GM20431 (cell line): ENCODE data around the gene KCNQ1.

Experiments used
- in situ Hi-C: fragments of 300-500 bp; cut with MseI, MboI; formaldehyde crosslinking; loops from one replicate; pipeline ENCODE4 v1.15.0; 2020; ENCODE audit warnings: low sequenced_read_pairs; ENCODE audit not compliant: unreplicated experiment

The KCNQ1 gene

DNA sequence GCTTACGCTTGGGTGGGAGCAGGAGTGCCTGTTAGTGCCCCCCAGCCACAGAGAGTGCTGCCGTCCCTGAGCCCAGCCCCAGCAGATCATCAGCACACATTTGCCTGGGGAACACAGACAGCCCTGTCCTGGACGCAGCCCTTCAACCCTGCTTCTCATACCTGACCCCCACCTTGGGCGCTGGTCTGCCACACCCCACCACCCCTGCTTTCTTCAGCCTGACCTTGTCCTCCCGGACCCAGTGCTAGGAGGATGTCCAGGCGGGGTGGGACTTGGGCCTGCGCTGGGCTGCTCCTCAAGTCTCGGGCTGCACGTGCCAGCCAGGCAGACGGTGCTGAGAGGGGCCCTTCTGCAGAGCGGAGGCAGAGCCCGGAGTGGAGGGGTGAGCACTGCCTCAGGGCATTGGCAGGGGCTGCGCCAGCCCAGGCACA is 135.8 kb downstream of the KCNQ1 start:
- in situ Hi-C loops, result no loop called here

DNA sequence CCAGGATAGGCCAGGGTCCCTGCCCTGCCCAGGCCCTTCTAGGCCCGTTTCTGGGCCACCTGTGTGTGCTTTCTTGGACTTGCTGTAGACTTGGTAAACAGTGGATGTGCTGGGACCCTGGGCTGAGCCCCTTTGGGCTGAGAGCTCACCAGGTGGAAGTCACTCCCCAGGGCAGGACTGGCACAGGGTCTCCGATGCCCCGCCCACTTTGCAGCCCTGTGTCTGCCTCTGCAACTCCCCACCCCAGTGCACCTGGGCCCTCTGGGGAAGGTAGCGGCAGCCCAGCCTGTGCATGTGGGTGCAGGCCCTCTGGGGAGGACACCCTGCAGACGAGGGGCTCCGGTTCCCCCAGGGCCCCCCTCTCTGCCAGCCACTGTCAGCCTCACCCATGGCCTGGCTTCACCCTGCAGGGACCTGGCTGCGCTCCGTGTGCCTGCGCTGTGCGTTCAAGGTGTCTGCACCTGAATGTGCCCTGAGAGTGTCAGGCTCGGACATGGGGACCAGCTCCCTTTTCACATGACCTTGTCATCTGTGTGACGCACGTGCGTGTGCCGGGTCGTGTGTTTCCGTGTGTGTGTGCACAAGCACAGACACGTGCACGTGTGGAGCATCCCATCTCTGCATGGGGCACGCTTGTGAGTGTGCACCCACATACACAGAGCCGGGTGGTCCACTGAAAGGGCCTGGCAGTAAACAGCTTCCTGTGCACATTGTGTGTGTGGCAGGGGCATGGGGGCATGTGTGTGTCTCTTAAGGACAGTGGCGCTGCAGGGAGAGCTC is 136.5 kb downstream of the KCNQ1 start:
- in situ Hi-C loops, result no loop called here

DNA sequence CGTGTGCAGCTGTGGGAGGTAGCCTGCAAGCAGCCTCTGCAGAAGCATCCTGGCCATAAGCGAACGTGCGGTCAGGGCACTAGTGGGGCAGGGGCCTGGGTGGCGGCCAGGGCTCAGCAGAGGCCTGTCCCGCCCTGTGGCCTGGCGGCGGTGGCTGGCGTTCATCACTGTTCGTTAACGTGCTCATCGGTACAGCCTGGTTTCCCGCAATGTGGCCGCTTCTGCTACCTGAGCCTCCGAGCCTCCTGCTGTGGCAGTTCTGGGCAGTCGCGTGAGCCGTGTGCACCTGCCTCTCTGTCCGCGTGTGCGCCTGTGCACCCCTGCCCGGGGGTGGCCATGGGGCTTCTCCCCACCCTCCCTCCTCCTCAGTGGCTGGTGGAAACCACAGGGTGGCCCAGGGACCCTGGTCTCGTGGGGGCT is 137.1 kb downstream of the KCNQ1 start:
- in situ Hi-C loops, result no loop called here

DNA sequence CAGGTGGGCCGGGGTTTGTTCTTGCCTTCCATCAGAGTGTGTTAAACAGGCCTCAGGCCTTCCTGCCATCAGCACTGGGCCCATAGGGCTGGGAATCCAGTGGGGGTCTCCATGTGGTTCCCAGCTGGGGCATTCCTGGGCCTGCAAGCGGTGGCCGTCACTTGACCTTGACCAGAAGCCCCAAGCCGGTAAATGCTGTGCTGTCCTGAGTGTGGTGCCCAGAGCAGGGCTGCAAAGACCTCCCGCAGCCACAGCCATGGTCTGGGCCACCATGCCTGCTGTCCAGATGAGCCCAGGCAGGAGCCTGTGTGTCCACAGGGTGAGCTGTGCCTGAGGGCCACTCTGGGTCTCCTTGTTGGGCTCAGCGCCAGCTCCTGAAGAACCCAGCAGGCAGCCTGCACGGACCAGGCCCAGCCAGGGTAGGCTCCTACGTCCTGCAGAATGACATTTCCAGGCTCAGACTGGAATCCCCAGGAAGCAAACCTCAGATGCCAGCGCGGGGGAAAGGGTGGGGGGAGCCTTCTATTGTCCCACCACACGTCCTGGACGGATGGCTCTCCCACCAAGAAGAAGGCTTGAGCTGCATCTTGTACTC is 137.6 kb downstream of the KCNQ1 start:
- in situ Hi-C loops, result no loop called here

DNA sequence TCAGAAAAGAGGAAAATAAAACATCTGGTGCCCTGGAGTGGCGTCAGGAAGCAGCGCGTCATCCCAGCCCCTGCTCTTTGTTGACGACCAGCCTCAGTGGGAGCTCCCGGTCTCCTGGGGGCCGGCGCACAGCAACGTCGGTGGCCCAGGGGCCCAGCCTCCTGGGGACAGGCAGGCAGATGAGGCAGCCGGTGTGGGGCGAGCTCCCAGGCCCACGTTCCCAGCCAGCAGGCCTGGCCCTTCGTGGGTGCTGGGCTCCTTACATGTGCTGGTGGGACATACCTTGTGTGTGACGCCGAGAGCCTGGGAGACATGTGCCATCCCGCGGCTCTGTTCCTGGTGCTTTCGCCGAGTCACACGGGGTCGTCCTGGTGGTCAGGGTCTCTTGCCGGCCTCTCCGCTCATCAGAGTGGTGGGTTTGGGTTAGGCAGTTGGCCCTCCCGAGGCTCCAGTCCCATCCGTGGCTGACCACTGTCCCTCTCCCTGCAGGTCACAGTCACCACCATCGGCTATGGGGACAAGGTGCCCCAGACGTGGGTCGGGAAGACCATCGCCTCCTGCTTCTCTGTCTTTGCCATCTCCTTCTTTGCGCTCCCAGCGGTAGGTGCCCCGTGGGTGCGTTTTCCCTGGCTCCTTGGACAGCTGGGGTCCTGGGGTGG is 138.3 kb downstream of the KCNQ1 start:
- in situ Hi-C loops, result no loop called here

DNA sequence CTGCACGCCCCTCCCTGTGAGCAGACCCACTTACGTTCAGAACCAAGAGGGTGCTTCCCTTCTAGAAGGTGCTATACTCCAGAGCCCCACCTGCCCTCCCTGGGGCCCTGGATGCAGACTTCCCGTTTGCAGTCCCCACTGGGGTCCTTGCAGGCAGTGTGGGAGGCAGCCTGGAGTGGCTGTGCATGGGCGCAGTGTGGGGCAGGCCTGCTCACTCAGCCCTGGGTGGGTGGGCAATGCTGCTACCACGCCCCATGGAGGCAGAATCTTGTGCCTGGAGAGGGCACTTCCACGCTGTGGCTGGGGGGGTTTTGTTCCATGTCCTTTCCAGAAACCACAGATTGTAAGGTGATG is 138.8 kb downstream of the KCNQ1 start:
- in situ Hi-C loops, result no loop called here

DNA sequence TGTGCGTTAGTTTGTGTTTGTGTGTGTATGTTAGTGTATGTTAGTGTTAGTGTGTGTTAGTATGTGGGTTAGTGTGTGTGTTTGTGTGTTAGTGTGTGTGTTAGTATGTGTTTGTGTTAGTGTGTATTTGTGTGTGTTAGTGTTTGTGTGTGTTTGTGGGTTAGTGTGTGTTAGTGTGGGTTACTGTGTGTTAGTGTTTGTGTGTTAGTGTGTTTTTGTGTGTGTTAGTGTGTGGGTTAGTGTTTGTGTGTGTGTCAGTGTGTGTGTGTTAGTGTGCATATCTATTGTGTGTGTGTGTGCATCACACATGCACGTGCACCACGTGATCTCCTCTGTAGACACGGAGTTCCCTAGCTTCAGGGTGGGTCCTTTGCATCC is 139.6 kb downstream of the KCNQ1 start:
- in situ Hi-C loops, result no loop called here

DNA sequence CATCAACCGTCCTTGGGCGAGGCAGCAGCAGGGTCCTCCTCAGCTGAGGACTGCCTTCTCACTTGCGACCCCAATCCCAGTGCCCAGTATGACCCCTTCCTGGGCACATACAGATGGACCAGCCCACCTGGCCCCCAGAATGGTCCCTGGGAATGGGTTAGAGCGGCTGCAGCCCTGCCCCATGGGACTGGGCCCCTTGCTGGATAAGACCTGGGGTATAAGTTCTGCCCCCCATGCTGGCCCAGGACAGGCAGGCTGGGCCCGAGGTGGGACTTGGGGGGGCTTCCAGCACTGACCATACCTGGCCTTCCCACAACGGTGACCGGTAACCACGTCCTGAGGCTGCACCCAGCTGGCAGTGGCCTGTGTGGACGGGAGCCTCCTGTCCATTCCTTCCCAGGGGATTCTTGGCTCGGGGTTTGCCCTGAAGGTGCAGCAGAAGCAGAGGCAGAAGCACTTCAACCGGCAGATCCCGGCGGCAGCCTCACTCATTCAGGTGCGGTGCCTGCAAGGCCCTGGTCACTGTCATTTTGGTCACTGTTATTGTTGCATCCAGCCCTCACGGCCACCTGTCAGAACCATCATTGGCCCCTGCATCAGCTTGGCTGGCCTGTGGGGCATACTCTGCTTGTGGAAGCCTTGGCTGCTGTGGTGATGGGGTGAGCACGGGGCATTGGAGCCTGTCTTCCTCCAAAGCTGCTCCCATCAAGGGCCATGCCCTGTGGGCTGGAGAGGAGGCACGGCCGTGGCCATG is 140.2 kb downstream of the KCNQ1 start:
- in situ Hi-C loops, result no loop called here

DNA sequence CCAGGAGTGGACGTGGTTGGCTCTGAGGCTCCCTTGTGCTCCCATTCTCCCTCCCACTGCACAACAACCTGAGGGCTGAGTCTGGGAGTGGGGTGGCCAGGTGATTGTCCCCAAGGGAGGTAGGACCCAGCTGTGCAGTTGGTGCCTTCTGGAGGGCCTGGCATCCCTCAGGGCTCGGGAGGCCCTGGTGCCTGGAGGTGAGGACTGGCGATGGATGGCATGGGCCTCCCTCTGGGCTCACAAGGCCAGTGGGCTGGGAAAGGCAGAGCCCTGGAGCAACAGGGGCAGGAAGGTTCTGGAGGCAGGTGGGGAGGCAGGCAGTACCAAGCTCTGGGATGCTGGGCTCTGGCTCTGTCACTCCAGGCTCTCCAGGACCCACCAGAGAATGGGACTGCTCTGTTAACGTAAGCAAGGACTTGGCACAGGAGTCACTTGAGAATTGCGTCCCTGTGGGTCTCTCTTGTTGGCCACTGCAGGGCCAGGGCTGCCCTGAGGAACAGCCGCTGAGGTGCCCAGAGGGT is 140.8 kb downstream of the KCNQ1 start:
- in situ Hi-C loops, result no loop called here

DNA sequence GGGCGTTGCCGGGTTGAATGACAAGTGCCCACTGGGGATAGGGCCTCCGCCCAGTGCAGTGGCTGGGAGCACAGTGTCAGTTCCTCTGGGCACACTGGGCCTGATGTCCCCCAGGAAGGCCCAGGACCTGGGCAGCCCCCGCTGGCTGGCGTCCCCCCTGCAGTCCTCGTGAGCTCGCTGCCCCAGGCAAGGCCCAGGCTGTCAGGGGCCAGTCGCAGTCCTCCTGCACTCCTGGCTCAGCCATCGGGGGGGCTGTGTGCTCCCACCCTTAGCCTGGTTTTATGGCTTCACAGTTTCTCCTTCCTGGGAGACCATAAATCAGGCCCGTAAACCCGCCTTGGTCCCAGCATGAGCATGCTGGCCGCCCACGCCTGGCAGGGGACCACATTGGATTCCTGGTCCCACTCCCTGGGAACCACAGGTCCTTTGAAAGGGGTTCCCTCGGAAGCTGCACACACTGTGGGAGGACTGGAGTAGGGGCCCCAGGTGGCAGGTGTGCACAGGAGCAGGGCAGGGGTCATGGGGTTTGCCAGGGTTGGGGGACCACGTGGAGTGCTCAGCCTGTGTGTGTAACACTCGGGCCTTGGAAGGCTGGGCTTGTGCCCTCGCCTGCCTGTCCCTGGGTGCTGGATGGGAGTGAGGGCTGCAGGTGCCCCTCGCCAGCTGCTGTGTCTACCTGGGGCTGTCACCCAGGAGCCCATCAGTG is 141.4 kb downstream of the KCNQ1 start:
- in situ Hi-C loops, result no loop called here

DNA sequence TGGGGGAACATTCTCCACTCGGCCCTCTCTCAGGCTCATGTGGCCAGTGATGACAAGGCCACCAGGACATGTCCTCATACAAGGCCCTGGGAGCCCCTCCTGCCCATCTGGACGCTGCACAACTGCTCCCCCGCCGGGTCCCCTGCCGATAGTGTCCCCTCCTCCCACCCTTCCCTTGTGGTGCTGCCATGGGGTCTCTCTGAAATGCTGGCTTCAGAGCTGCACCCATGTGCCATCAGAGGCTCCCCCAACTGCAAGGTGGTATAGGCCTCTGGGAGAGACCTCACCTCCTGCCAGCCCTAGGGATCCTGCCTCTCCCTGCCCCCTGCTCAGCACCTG is 142.0 kb downstream of the KCNQ1 start:
- in situ Hi-C loops, result no loop called here

DNA sequence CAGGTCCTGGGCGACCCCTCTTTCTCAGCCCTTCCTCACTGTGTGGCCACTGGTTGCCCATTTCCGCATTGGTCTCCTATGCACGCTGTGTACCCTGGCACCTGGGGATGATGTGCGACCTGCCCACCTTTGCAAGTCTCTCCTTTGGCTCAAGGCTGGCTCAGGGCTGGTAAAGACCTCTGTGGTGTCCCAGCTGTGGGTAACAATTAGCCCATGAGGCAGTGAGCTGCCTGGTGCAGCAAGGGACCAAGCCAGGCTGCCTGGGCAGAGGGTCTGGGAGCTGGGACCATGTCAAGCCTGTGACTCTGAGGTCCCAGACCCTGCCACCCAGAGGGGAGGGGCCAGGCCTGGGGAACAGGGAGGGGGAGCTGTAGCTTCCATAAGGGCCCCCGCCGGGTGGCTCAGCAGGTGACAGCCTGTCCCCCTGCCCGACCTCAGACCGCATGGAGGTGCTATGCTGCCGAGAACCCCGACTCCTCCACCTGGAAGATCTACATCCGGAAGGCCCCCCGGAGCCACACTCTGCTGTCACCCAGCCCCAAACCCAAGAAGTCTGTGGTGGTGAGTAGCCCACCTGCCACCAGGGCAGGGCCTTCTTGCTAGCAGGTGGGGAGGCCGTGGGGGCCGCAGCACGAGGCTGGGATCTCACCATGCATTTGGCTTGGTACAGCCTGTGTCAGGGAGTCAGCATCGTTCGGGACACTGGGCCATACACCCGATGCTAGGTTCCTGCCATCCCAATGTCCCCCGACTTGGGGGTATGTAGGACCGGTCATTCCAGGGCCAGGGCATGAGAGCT is 142.5 kb downstream of the KCNQ1 start:
- in situ Hi-C loops, result no loop called here

DNA sequence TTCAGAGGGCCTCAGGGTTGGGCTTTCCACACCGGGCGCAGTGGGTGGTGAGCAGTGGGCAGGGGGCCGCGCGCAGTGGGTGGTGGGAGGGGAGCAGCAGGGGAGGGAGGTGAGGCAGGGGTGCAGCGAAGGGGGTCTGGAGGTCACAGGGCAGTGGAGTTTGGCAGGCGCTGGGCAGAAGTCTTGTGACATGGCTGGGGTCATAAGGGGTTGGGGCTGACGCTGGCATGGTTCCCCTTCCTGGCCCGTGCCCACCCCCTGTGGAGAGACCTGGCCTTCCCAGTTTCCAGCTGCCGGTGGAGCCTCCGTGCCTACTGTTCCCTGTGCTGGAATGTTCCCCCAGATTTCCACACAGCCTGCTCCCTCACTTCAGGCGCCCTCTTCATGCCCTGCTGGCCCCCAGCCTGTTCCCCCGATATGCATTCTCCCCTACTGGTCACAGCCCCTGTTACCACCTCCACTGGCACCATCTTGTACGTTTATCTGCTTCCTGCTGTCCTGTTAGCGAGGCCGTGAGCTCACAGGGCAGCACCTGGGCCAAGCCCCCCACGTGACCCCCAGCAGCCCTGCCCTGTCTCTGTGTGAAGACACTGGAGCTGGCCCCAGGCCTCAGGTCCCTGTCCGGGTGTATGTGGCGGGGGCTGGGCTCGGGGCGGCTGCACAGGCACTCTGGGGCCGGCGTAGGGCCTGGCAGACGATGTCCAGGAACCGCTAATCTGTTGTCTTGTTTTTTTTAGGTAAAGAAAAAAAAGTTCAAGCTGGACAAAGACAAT is 143.4 kb downstream of the KCNQ1 start:
- in situ Hi-C loops, result no loop called here

DNA sequence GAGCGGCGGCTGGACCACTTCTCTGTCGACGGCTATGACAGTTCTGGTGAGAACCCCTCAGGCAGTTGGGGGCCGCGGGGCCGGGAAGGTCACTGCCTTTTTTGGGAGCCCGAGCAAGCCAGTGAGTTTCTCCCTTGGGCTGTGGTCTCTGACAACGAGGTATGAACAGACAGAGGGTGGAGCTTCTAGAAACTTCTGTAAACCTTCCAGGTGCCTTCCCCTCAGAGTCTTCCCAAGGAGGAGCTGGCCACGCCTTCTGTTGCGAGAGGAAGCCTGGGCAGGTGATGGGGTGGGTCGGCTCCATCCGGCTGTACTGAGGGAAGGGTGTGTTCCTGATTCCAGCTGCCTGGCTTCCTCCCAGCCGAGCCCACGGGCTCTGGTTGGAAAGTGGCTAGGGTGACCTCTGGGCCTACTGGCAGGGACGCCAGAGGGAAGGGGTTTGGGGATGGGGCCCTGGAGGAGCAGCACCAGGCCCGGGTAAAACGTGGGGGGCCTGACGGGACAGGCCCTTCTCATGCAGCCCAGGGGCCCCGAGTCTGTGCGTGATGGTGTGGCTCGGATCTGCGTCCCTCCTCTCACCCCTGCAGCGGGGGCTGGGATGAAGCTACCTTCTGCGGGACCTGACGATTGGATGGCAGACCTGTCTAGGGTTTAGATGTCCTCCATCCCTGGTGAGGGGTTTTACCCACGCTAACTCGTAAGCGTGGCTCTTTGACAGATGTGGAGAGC is 144.2 kb downstream of the KCNQ1 start:
- in situ Hi-C loops, result no loop called here

DNA sequence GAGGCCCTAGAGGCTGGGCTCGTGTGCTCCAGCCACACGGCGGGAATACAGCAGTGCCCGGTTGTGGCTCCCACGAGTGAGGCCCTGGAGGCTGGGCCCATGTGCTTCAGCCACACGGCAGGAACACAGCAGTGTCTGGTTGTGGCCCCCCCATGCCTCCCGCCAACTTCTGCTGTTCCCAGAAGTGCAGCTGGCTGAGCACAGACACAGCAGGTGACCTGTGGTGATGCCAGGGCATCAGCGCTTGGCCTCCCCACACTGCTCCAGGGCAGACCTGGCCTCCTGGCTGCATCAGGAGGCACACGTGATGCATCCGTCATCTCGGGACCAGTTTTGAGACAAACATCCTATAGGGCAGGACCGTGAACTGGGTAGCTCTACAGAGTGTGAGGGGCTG is 144.7 kb downstream of the KCNQ1 start:
- in situ Hi-C loops, result no loop called here

DNA sequence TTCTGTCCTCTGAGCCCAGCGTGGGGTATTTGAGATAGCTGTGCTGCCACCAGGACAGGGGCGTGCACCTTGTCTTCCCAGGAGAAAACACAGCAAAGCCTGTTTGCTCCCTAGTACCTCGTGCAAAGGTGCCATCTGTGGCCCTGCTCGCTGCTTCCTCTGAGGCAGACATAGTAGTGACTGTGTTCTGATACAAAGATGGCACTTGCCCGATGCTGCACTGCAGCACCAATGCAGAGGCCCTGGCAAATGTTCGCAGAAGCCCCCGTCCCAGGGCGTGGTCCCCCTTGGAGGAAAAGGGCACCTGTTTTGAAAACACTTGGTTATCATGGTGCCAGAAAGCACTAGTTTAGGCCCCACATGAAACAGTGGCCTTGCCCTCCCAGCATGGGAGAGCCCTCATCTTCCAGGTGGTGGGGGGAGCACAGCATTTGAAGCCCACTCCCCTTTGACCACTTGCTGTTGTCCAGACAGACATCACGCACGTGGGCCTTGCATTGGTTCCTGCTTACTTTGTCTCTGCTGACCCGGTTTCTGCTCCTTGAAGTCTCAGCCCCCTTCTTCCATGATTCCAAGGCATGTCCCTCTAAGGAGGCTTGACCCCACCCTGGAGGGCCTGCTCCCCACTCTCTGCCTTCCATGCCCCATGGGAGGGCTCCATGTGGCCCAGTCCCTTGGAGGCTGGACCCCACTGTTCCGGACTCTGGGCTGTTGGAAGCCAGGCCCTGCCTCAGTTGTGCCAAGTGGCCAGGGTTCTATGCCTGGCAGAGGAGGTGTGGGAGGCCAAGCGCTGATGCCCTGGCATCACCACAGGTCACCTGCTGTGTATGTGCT is 145.5 kb downstream of the KCNQ1 start:
- in situ Hi-C loops, result no loop called here
